ENCODE measurements around the gene LAMA3. TPM values are rescaled to one million over a fixed set of nuclear protein-coding genes. Genes with fewer than 3 reads are reported as not detected.

LAMA3 gene
- total RNA-seq, 4 donors from 2014 or later, result 16.9 to 57.5 (median 48.3) TPM

DNA sequence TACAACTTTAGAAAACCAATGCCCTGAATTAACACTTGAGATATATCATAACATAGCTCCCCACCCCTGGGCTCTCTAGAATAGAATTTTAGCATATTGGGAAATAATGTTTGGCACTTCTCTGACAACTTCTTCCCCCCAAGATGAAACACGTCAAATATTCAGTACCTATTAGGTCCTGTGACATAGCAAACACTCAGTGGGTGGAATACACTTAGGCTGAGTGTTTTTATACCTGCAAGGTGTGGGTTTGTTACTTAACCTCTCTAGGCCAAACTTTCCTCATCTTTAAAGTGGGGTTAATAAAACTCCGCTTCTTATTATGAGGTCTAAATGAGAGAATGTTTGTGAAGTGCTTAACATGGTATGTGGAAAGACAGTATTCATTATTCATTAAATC, 56.1 kb downstream of the LAMA3 start:
- ATAC-seq (ENCODE audit: low FRiP score), result no peak
- TF ChIP-seq CTCF (IDR thresholded peaks at IDR 0.05), result no peak
- DNase-seq (ENCODE audit: low spot score), result no peak

GRCh38 chr18:23746851-23747250, 57.6 kb downstream of the LAMA3 start:
- TF ChIP-seq CTCF (IDR thresholded peaks at IDR 0.05), result no peak
- no peak for DNase-seq (ENCODE audit: low spot score)
- ATAC-seq (ENCODE audit: low FRiP score), result no peak

- no peak for ATAC-seq (ENCODE audit: low FRiP score)
These were observed 63.1 kb downstream of the LAMA3 start for GRCh38 chr18:23752363-23752762.

DNA sequence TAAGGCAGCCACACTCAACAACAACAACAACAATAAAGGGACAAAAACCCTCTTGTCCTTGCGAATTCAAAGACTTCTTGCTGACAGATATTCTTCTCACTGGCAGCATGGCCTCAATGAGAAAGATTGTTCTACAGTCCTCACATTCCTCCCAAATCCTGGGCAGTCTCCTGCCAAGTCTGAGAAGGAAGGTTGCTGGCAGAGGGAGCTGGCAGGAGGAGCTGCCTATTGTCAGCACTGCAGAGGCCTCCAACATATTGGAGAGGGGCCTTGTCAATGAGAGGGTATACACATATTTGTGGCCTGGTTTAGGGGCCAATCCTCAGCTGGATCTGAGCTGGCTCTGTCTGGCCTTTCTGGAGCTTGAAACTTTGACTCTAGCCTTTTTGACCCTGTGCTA, 63.5 kb downstream of the LAMA3 start:
- TF ChIP-seq CTCF (IDR thresholded peaks at IDR 0.05), result no peak
- no peak for ATAC-seq (ENCODE audit: low FRiP score)
- no peak for DNase-seq (ENCODE audit: low spot score)

More at GRCh38 chr18:23752363-23752762, 63.1 kb downstream of the LAMA3 start:
- no peak for TF ChIP-seq CTCF (IDR thresholded peaks at IDR 0.05)
- no peak for DNase-seq (ENCODE audit: low spot score)

GRCh38 chr18:23756590-23757436, 67.6 kb downstream of the LAMA3 start:
- ATAC-seq (ENCODE audit: low FRiP score), result no peak
- TF ChIP-seq CTCF (IDR thresholded peaks at IDR 0.05), result no peak
- DNase-seq (ENCODE audit: low spot score), result no peak

GRCh38 chr18:23757437-23757733, 68.1 kb downstream of the LAMA3 start:
- DNase-seq (ENCODE audit: low spot score), result no peak
- no peak for ATAC-seq (ENCODE audit: low FRiP score)
- no peak for TF ChIP-seq CTCF (IDR thresholded peaks at IDR 0.05)

- TF ChIP-seq CTCF (IDR thresholded peaks at IDR 0.05), result no peak
- ATAC-seq (ENCODE audit: low FRiP score), result no peak
- DNase-seq (ENCODE audit: low spot score), result no peak
These were observed 69.0 kb downstream of the LAMA3 start for GRCh38 chr18:23758281-23758680.

Data from omental fat pad (tissue), 4 donors.